Measurements from ENCODE around the gene HYI. TPM values are rescaled to one million over a fixed set of nuclear protein-coding genes. Genes with fewer than 3 reads are reported as not detected.

The HYI gene
- total and polyA plus RNA-seq, 2 of the 8 experiments (the other 6 are each of a cell fraction or from before 2014, with no cell fraction given), result 14.4 to 17.7 TPM

DNA sequence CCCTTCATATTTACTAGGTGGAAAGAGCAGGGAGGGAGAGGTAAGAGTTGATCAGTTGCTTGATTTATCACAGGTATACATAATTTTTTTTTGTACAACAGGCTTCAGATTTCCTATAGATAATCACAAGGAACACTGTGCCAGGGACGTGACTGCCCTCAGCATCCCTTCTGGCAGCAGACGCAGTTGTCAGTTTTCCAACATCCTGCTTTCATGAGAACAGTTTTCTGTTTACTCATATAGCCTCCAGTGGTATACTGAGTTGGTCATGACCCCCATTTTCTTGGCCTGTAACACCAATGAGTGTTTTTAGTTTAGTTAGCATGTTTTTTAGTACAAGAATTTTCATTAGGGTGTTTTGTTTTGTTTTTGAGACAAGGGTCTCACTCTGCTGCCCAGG, 39.1 kb upstream of the HYI start (continued):
- no peak for TF ChIP-seq CTBP2 (IDR thresholded peaks at IDR 0.05; ENCODE audit: borderline replicate concordance, insufficient read depth, insufficient read length, low read length)
- TF ChIP-seq RAD21 (IDR thresholded peaks at IDR 0.05 in 1 of 2, conservative IDR thresholded peaks at IDR 0.05 in 1 of 2; ENCODE audit: low read depth in 2 of 2, low read length in 2 of 2), result no peak
- TF ChIP-seq CBX5 (IDR thresholded peaks at IDR 0.05; ENCODE audit: low read depth, low read length), result no peak
- no peak for TF ChIP-seq KDM1A (IDR thresholded peaks at IDR 0.05; ENCODE audit: borderline replicate concordance, low read length)
- TF ChIP-seq RFX5 (IDR thresholded peaks at IDR 0.05; ENCODE audit: borderline replicate concordance, low read depth, low read length), result no peak
